Measurements from ENCODE around the gene SCAMP2. TPM values are rescaled to one million over a fixed set of nuclear protein-coding genes. Genes with fewer than 3 reads are reported as not detected.
A peak's percentile ranks its signal among the peaks of the same experiment; 100 is the strongest.

SCAMP2 gene
- total RNA-seq, 1 experiment from 2014 or later: 121 TPM

GRCh38 chr15:74820056-74820455 is 53.1 kb downstream of the SCAMP2 start:
- intact Hi-C loops (cut with micrococcal nuclease; ENCODE audit: unreplicated experiment) (no loop called here), in situ Hi-C loops (cut with HindIII; ENCODE audit: low pct_unique_long_range_greater_than_20kb, low sequenced_read_pairs) (no loop called here)
- Histone ChIP-seq H3K27ac (ENCODE audit: low read length) (no peak overlapping the region), H3K4me3 (ENCODE audit: low read depth in 2 of 2, low read length in 2 of 2) (no peak overlapping the region), H3K4me1 (ENCODE audit: control insufficient read depth, insufficient read depth, low read length) (peaks cover 4% of the 10 kb centered on the region; the same call in 1 of the 2 replicates), H3K9me3 (ENCODE audit: control insufficient read depth, insufficient read depth, low read depth, low read length) (no peaks in the 10 kb centered on the region), H3K27me3 (ENCODE audit: control insufficient read depth, insufficient read depth, low read length) (no peaks in the 10 kb centered on the region), H3K36me3 (ENCODE audit: control insufficient read depth, insufficient read depth, low read length) (no peaks in the 10 kb centered on the region)
- ATAC-seq (no peak), DNase-seq (ENCODE audit: low read depth, low spot score) (no peak)
- POLR2A ChIA-PET: interaction anchor here (0.6 kb wide), 1 partner anchor 25 kb away, joined by 3 read pairs; no protein-coding TSS in a partner anchor
- BruUV-seq (replicated peaks): no TSS peak
- CTCF ChIA-PET: no interaction called here
- TF ChIP-seq SIN3A (IDR thresholded peaks at IDR 0.05; ENCODE audit: borderline replicate concordance, insufficient read depth, low read depth, low read length) (no peak), TCF7L2 (IDR thresholded peaks at IDR 0.05; ENCODE audit: low read depth, low read length) (no peak), POLR2AphosphoS5 (IDR thresholded peaks at IDR 0.05; ENCODE audit: low read depth, low read length) (no peak), REST (IDR thresholded peaks at IDR 0.05; ENCODE audit: insufficient read depth in 1 of 2, low read depth in 2 of 2, low read length in 1 of 2) (no peak), CTCF (IDR thresholded peaks at IDR 0.05) (no peak)

- intact Hi-C loops (cut with micrococcal nuclease; ENCODE audit: unreplicated experiment): no loop called here
- H3K27me3 ChIP-seq (ENCODE audit: control insufficient read depth, insufficient read depth, low read length): no peaks in the 10 kb centered on the region
- DNase-seq (ENCODE audit: low read depth, low spot score) (no peak), ATAC-seq (peak; percentile 74)
- H3K27ac ChIP-seq (ENCODE audit: low read length): no peak overlapping the region
- H3K36me3 ChIP-seq (ENCODE audit: control insufficient read depth, insufficient read depth, low read length): no peaks in the 10 kb centered on the region
- BruUV-seq (replicated peaks): no TSS peak
- in situ Hi-C loops (cut with HindIII; ENCODE audit: low pct_unique_long_range_greater_than_20kb, low sequenced_read_pairs): no loop called here
- H3K4me3 ChIP-seq (ENCODE audit: low read depth in 2 of 2, low read length in 2 of 2): no peak overlapping the region
- H3K9me3 ChIP-seq (ENCODE audit: control insufficient read depth, insufficient read depth, low read depth, low read length): no peaks in the 10 kb centered on the region
- ChIA-PET POLR2A (no interaction called here), CTCF (interaction anchor here (0.6 to 1.9 kb wide), 4 partner anchors 26 to 183 kb away, joined by 3 to 15 read pairs (median 8); no protein-coding TSS in a partner anchor)
- peaks cover 4% of the 10 kb centered on the region; the same call in 1 of the 2 replicates for H3K4me1 ChIP-seq (ENCODE audit: control insufficient read depth, insufficient read depth, low read length)
- TF ChIP-seq CTCF (IDR thresholded peaks at IDR 0.05) (no peak; the same call in 1 of the 2 replicates), POLR2AphosphoS5 (IDR thresholded peaks at IDR 0.05; ENCODE audit: low read depth, low read length) (no peak), SIN3A (IDR thresholded peaks at IDR 0.05; ENCODE audit: borderline replicate concordance, insufficient read depth, low read depth, low read length) (no peak), REST (IDR thresholded peaks at IDR 0.05; ENCODE audit: insufficient read depth in 1 of 2, low read depth in 2 of 2, low read length in 1 of 2) (no peak), TCF7L2 (IDR thresholded peaks at IDR 0.05; ENCODE audit: low read depth, low read length) (no peak)
These were observed 55.8 kb downstream of the SCAMP2 start for GRCh38 chr15:74817370-74817737.
